ENCODE results near the gene CGNL1.

CGNL1 gene

GRCh38 chr15:57348081-57348480, 28.2 kb upstream of the CGNL1 start:
- in situ Hi-C loops (cut with MboI; ENCODE audit: low sequenced_read_pairs) = no loop called here

- in situ Hi-C loops (cut with MboI; ENCODE audit: low sequenced_read_pairs) = loop anchor here (25.0 kb wide), 1 partner anchor 160 kb away; no protein-coding TSS in a partner anchor
Measured at GRCh38 chr15:57352535-57353316, 23.6 kb upstream of the CGNL1 start.

GRCh38 chr15:57353317-57353804, 22.9 kb upstream of the CGNL1 start:
- in situ Hi-C loops (cut with MboI; ENCODE audit: low sequenced_read_pairs) = loop anchor here (25.0 kb wide), 1 partner anchor 159 kb away; no protein-coding TSS in a partner anchor

- in situ Hi-C loops (cut with MboI; ENCODE audit: low sequenced_read_pairs) = loop anchor here (25.0 kb wide), 1 partner anchor 158 kb away; no protein-coding TSS in a partner anchor
Measured at GRCh38 chr15:57354436-57355123, 21.7 kb upstream of the CGNL1 start.

- in situ Hi-C loops (cut with MboI; ENCODE audit: low sequenced_read_pairs) = loop anchor here (25.0 kb wide), 1 partner anchor 157 kb away; no protein-coding TSS in a partner anchor
Measured at GRCh38 chr15:57355259-57355658, 21.0 kb upstream of the CGNL1 start.

GRCh38 chr15:57356178-57356577, 20.1 kb upstream of the CGNL1 start:
- in situ Hi-C loops (cut with MboI; ENCODE audit: low sequenced_read_pairs) = loop anchor here (25.0 kb wide), 1 partner anchor 156 kb away; no protein-coding TSS in a partner anchor

GRCh38 chr15:57356636-57357035, 19.7 kb upstream of the CGNL1 start:
- in situ Hi-C loops (cut with MboI; ENCODE audit: low sequenced_read_pairs) = loop anchor here (25.0 kb wide), 1 partner anchor 156 kb away; no protein-coding TSS in a partner anchor

GRCh38 chr15:57357799-57358198, 18.5 kb upstream of the CGNL1 start:
- in situ Hi-C loops (cut with MboI; ENCODE audit: low sequenced_read_pairs) = loop anchor here (25.0 kb wide), 1 partner anchor 155 kb away; no protein-coding TSS in a partner anchor

- in situ Hi-C loops (cut with MboI; ENCODE audit: low sequenced_read_pairs) = loop anchor here (25.0 kb wide), 1 partner anchor 154 kb away; no protein-coding TSS in a partner anchor
Measured at GRCh38 chr15:57358571-57358970, 17.7 kb upstream of the CGNL1 start.

- in situ Hi-C loops (cut with MboI; ENCODE audit: low sequenced_read_pairs) = loop anchor here (25.0 kb wide), 1 partner anchor 149 kb away; no protein-coding TSS in a partner anchor
Measured at GRCh38 chr15:57363661-57364060, 12.6 kb upstream of the CGNL1 start.

GRCh38 chr15:57364282-57365007, 11.9 kb upstream of the CGNL1 start:
- in situ Hi-C loops (cut with MboI; ENCODE audit: low sequenced_read_pairs) = loop anchor here (25.0 kb wide), 1 partner anchor 148 kb away; no protein-coding TSS in a partner anchor

- in situ Hi-C loops (cut with MboI; ENCODE audit: low sequenced_read_pairs) = loop anchor here (25.0 kb wide), 1 partner anchor 145 kb away; no protein-coding TSS in a partner anchor
Measured at GRCh38 chr15:57367556-57367955, 8.7 kb upstream of the CGNL1 start.

GRCh38 chr15:57370929-57371328, 5.4 kb upstream of the CGNL1 start:
- in situ Hi-C loops (cut with MboI; ENCODE audit: low sequenced_read_pairs) = loop anchor here (25.0 kb wide), 1 partner anchor 141 kb away; no protein-coding TSS in a partner anchor

GRCh38 chr15:57373251-57373881, 2.9 kb upstream of the CGNL1 start:
- in situ Hi-C loops (cut with MboI; ENCODE audit: low sequenced_read_pairs) = loop anchor here (25.0 kb wide), 1 partner anchor 139 kb away; no protein-coding TSS in a partner anchor

GRCh38 chr15:57373882-57374276, 2.4 kb upstream of the CGNL1 start:
- in situ Hi-C loops (cut with MboI; ENCODE audit: low sequenced_read_pairs) = loop anchor here (25.0 kb wide), 1 partner anchor 138 kb away; no protein-coding TSS in a partner anchor

GRCh38 chr15:57376696-57377477, 582 bp downstream of the CGNL1 start:
- in situ Hi-C loops (cut with MboI; ENCODE audit: low sequenced_read_pairs) = no loop called here

GRCh38 chr15:57377478-57377847, 1.2 kb downstream of the CGNL1 start:
- in situ Hi-C loops (cut with MboI; ENCODE audit: low sequenced_read_pairs) = no loop called here

GRCh38 chr15:57379487-57379886, 3.2 kb downstream of the CGNL1 start:
- in situ Hi-C loops (cut with MboI; ENCODE audit: low sequenced_read_pairs) = no loop called here

- in situ Hi-C loops (cut with MboI; ENCODE audit: low sequenced_read_pairs) = no loop called here
Measured at GRCh38 chr15:57380854-57381253, 4.5 kb downstream of the CGNL1 start.

Measured in hTERT RPE-1 (cell line).